HG03108 (cell line): Measurements from ENCODE around the gene GLIS2.

Experiments
- ATAC-seq: cut with Tn5 transposase; IDR thresholded peaks from one replicate; pipeline ENCODE4 v1.9.1; 2021; ENCODE audit warnings: moderate library complexity; ENCODE audit not compliant: unreplicated experiment

GLIS2 gene

GRCh38 chr16:4381072-4381934, 65.4 kb downstream of the GLIS2 start:
- ATAC-seq = no peak

DNA sequence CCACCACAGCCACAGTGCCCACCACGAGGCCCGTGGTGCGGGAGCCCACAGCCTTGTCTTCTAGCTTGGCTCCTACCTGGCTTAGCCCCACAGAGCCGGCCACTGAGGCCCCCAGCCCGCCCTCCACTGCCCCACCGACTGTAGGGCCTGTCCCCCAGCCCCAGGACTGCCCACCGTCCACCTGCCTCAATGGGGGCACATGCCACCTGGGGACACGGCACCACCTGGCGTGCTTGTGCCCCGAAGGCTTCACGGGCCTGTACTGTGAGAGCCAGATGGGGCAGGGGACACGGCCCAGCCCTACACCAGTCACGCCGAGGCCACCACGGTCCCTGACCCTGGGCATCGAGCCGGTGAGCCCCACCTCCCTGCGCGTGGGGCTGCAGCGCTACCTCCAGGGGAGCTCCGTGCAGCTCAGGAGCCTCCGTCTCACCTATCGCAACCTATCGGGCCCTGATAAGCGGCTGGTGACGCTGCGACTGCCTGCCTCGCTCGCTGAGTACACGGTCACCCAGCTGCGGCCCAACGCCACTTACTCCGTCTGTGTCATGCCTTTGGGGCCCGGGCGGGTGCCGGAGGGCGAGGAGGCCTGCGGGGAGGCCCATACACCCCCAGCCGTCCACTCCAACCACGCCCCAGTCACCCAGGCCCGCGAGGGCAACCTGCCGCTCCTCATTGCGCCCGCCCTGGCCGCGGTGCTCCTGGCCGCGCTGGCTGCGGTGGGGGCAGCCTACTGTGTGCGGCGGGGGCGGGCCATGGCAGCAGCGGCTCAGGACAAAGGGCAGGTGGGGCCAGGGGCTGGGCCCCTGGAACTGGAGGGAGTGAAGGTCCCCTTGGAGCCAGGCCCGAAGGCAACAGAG, 66.3 kb downstream of the GLIS2 start:
- ATAC-seq = no peak

GRCh38 chr16:4382795-4383357, 67.0 kb downstream of the GLIS2 start:
- no peak for ATAC-seq

DNA sequence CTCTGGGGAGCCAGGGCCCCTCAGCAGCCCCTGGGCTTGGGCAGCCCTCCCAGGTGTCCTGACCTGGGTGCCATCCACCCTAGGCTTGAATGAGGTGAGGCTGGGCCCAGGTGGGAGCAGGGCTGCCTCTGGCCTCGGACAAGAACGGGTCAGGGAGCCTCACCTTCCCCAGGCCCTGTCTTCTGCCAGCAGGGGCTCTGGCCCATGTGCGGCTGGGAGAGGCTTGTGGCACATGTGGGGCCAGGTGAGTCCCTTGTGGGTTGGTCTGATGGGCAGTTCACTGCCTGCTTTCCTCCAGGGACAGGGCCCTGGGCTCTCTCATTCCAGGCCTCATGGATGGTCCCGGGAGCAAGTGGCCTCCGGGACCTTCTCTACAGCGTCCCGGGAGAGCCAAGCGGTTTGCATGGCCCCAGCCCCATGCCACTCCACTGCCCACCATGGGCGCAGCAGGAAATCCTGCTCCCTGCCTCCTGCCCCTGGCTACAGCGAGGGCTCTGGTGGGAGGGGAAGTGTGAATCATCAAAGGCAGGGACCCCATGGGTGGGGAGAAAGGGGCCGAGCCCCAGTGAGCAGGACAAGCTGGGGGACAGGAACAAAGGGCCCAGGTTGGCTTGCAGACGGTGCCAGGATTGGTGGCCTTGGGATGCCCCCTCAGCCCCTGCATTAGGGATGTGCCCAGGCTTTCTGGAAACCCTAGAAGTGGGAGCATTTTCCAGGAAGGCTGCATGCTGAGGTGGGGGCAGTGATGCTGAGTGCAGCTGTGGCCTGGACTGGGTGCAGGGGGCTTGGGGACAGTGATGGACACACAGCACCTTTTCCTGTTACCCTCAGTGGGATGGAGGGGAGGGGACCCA, 68.0 kb downstream of the GLIS2 start:
- ATAC-seq = no peak

DNA sequence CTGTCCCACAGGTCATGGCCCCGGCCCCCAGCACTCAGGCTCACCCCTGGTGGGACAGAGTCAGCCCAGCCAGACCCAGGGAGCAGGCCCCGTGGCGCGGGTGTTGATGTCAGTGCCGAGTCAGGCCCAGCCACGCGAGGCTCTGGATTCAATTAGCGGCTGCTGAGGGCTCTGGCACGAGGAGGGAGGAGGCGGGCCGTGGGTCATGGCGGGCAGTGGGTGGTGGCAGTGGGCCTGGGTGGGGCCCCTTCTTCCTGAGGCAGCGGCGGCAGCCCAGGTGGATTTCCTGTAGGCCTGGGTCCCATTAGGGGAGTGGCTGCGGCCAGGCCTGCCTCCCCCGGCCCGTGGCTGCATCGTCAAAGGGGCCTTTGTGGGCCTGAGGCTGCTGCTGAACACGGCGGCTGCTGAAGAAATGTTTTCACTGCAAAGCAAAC, 68.7 kb downstream of the GLIS2 start:
- ATAC-seq = no peak

DNA sequence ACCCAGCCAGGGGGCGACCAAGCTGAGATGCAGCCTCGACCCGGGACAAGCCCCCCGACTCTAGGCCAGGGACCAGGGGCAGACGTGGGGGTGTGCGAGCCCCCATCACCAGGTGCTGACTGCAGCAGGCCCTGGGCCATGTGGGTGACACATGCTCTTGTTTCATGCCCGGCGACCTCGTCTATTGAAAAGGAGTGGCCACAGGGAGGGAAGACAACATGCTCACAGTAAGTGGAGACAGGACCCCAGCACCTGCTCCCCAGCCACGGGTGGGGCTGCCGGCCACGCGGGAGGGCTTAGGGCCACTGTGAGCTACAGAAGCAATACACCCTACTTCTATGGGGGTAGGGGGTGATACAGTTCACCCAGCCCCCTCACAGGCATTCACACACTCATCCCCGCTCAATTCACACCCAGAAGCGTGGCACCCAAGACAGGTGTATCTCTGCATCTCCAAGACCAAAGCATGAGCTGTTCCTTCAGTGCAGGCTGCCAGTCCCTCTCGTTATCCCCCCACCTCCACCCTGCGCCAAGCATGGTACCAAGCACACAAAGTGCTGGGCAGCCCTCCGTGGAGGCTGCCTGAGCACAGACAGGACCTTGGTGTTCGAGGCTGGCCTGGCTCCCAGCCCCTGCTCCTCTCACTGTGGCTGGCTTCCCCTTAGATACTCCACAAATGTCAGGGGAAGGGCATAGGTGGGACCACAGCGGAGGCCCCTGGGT, 69.4 kb downstream of the GLIS2 start:
- ATAC-seq = no peak

DNA sequence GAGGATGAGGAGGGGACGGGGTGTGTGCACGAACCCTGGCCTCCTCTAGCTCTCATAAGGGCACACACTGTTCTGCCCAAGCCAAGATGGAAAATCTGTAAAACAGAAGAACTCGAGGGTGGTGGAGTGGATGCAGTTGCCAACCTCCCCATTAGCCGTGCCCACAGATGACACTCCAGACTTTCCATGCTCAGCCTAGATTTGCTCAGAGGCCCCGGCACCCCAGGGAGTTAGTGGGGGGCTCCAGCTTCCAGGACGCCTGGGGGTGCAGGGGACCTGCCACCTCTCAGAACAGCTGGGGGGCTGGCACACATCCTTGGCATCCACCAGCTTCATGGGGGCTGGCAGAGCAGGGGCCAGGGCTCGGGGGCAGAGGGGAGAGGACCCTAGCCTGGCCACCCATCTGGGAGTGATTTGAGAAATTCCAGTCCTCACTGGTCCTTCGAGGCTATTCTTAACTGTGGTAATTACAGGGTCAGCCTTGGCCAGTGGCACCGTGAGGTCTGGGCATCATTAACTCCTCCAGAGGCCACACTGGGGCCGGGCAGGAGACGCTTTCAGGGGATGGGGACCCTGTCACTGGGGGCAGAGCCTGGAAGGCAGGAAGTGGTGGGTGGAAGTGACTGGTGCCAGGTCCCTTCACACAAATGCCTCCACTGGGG, 70.1 kb downstream of the GLIS2 start:
- ATAC-seq = no peak

DNA sequence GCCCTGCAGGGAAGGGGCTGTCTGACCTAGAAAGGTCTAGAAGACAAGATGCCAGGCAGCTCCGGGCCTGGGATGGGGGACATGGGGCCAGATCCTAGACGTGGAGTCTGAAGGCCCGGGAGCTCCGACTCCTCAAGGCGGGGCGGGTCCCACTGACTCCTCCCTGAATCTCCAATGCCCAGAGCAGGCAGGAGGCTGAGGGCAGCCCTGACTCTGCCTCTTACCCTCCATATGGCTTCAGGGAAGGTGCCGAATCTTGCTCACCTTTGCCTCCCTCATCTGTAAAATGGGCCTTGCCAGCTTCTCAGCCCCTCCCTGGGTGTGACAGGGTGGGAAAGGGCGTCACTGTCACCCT, 70.6 kb downstream of the GLIS2 start:
- ATAC-seq = no peak

DNA sequence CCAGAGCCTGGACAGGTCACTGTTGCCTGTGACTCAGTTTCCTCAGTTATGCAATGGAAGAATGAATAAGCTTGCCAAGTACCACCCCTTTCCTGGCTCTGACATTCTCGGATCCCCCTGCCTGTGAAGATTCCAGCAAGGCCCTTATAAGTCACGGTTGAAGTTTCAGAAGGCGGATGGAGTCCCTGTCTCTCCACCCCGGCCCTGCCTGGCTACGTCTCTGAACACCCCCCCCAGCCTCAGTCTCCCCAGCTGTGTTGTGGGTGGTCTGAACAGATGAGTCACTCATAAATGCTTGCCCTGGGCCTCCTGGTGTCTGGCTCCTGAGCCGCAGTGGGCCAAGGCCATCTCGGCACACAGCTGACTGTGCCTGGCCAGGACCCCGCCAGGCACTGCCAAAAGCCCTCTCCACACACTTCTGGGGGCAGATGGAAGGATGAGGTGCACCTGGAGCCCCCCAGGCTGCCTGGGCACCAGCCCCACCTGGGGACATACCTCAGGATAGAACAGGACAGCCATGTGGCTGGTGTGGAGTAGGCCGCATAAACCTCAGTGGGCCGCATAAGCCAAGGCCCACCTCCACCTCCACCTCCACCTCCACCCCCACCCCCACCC, 71.2 kb downstream of the GLIS2 start:
- ATAC-seq = no peak

DNA sequence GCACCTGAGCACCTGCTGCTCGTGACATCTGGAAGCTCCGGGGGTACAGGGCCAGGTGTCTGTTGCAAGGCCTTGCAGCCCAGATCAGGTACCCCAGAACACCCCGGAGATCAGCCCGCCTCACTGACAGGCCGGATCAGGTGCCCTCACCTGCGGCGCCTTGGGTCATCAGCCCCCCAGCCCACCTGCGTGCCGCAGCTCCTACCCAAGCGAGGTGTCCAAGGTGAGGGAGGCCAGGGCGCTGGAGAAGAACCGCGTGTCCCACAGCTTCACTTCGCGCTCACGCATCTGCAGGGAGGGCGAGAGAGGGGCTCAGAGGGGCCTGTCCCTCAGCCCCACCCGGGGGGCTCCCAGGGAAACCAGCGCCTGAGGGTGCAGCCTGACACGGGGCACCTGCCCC, 71.9 kb downstream of the GLIS2 start:
- no peak for ATAC-seq

DNA sequence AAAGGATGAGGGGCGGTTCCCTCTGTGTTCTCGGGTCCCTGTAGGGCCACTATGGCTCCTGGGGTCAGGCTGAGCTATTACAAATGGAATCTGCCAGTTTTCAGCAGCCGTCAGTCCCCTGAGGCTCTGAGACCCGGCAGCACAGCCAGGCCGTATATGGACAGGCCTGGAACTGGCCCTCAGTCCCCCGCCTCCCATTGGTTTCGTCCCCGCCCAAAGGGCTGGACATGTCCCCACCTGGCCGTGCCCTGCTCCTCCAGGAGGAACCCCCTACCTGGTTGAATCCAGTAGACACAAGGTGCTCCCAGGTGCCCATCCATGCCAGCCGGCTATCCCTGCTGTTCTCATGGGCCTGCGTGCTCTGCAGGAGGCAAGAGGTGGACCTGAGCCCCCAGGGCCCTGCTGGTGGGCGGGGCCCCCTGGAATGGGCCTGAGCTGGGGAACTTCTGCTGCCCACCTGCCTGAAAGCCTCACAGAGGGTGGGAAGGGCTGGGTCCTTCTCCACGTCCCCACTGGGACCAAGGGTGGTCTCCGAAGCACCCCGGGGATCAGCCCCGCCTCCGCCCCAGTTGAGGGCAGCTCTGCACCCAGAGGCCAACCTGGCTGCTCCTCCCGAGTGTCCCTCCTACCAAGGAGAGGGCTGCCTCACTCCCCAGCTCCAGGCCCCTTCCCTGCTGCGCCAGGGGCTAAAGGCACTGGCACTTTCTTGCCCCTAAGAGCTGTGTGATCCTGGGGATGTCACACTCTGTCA, 72.6 kb downstream of the GLIS2 start:
- ATAC-seq = no peak
